WTC11 (cell line): ENCODE results near the gene MYLK. TPM values are rescaled to one million over a fixed set of nuclear protein-coding genes. Genes with fewer than 3 reads are reported as not detected.

Experiments used
- ATAC-seq: fragments of 200-7000 bp; cut with Tn5 transposase; 2 replicates; pipeline ENCODE4 v1.10.0; 2021; ENCODE audit warnings: mild to moderate bottlenecking, moderate library complexity
- CTCF ChIA-PET: fragments of 300-600 bp; sonication (Branson Sonifier 250); formaldehyde crosslinking; loops from one replicate; lab custom pipeline; 2021; ENCODE audit warnings: antibody characterized with exemption; lab: Charles Lee
- POLR2A ChIA-PET: fragments of 350-600 bp; sonication (Branson Sonifier 250); formaldehyde crosslinking; loops from one replicate; lab custom pipeline; 2021; ENCODE audit warnings: antibody characterized with exemption; lab: Charles Lee
- DNase-seq: peaks from one replicate; pipeline ENCODE4 v3.0.0; 2021; ENCODE audit warnings: low spot score
- H3K27ac Mint-ChIP-seq: 2 replicates; pipeline ENCODE4 v1.8.0; 2021; ENCODE audit warnings: mixed read lengths
- H3K27me3 Mint-ChIP-seq: 2 replicates; pipeline ENCODE4 v1.8.0; 2021; ENCODE audit warnings: low read depth, mild to moderate bottlenecking, moderate library complexity, mixed read lengths
- H3K36me3 Mint-ChIP-seq: 2 replicates; pipeline ENCODE4 v1.8.0; 2021; ENCODE audit warnings: mixed read lengths
- H3K4me1 Mint-ChIP-seq: 2 replicates; pipeline ENCODE4 v1.8.0; 2022; ENCODE audit warnings: mixed read lengths
- H3K4me3 Mint-ChIP-seq: 2 replicates; pipeline ENCODE4 v1.8.0; 2021; ENCODE audit warnings: mild to moderate bottlenecking, moderate library complexity, mixed read lengths
- H3K9me3 Mint-ChIP-seq: 2 replicates; pipeline ENCODE4 v1.8.0; 2021; ENCODE audit warnings: mixed read lengths
- AR ChIP-seq: fragments of 250-450 bp; sonication (Bioruptor Pico); IDR thresholded peaks from 2 replicates; pipeline ENCODE4 v1.9.0; 2021; ENCODE audit warnings: mild to moderate bottlenecking
- CDX4 ChIP-seq: fragments of 250-450 bp; sonication (Bioruptor Pico); IDR thresholded peaks from 2 replicates; pipeline ENCODE4 v1.9.0; 2021; ENCODE audit warnings: moderate library complexity, mild to moderate bottlenecking, inconsistent platforms, borderline replicate concordance
- E2F1 ChIP-seq: sonication (generic); formaldehyde crosslinking; IDR thresholded peaks from 2 replicates; pipeline ENCODE4 v1.8.0; 2022; ENCODE audit warnings: mild to moderate bottlenecking, missing genetic modification reagents
- E2F4 ChIP-seq: sonication (generic); formaldehyde crosslinking; IDR thresholded peaks from 2 replicates; pipeline ENCODE4 v1.8.1; 2022; ENCODE audit warnings: low read depth, mild to moderate bottlenecking, moderate library complexity, missing genetic modification reagents, borderline replicate concordance
- E2F5 ChIP-seq: sonication (generic); formaldehyde crosslinking; IDR thresholded peaks from 2 replicates; pipeline ENCODE4 v1.8.1; 2022; ENCODE audit warnings: mild to moderate bottlenecking, moderate library complexity, missing genetic modification reagents
- ELF4 ChIP-seq: sonication (generic); formaldehyde crosslinking; IDR thresholded peaks from 2 replicates; pipeline ENCODE4 v1.8.1; 2022; ENCODE audit warnings: low read depth, mild to moderate bottlenecking, moderate library complexity, missing genetic modification reagents
- FOXK1 ChIP-seq: sonication (generic); formaldehyde crosslinking; IDR thresholded peaks from 2 replicates; pipeline ENCODE4 v1.8.0; 2022; ENCODE audit warnings: mild to moderate bottlenecking, moderate library complexity, missing genetic modification reagents
- MYBL2 ChIP-seq: sonication (generic); formaldehyde crosslinking; IDR thresholded peaks from 2 replicates; pipeline ENCODE4 v1.8.1; 2023; ENCODE audit warnings: mild to moderate bottlenecking, moderate library complexity, missing genetic modification reagents
- NFE2L1 ChIP-seq: sonication (generic); formaldehyde crosslinking; IDR thresholded peaks from 2 replicates; pipeline ENCODE4 v1.8.1; 2023; ENCODE audit warnings: missing genetic modification reagents
- RELA ChIP-seq: sonication (generic); formaldehyde crosslinking; IDR thresholded peaks from 2 replicates; pipeline ENCODE4 v1.8.1; 2022; ENCODE audit warnings: missing genetic modification reagents, mild to moderate bottlenecking, borderline replicate concordance
- SP1 ChIP-seq: sonication (generic); formaldehyde crosslinking; conservative IDR thresholded peaks from 2 replicates; pipeline ENCODE4 v1.8.1; 2022; ENCODE audit warnings: missing genetic modification reagents
- ZNF219 ChIP-seq: sonication (generic); formaldehyde crosslinking; IDR thresholded peaks from 2 replicates; pipeline ENCODE4 v1.8.0; 2023; ENCODE audit warnings: missing genetic modification reagents, mild to moderate bottlenecking, borderline replicate concordance
- ZNF281 ChIP-seq: sonication (generic); formaldehyde crosslinking; IDR thresholded peaks from 2 replicates; pipeline ENCODE4 v1.8.0; 2023; ENCODE audit warnings: mild to moderate bottlenecking, missing genetic modification reagents
- ZNF317 ChIP-seq: sonication (generic); formaldehyde crosslinking; IDR thresholded peaks from 2 replicates; pipeline ENCODE4 v1.8.1; 2023; ENCODE audit warnings: low read depth, mild to moderate bottlenecking, moderate library complexity, missing genetic modification reagents, borderline replicate concordance
- ZNF512 ChIP-seq: sonication (generic); formaldehyde crosslinking; IDR thresholded peaks from 2 replicates; pipeline ENCODE4 v1.8.1; 2022; ENCODE audit warnings: missing genetic modification reagents, borderline replicate concordance
- total RNA-seq: library from RNA; stranded (reverse); gene quantifications from 3 replicates; pipeline ENCODE4 v1.2.3, GENCODE V29; 2021

Gene MYLK
- total RNA-seq, 1 experiment from 2014 or later = 10.4 TPM

GRCh38 chr3:123683505-123684154 lies 200.5 kb downstream of the MYLK start:
- no peaks in the 10 kb centered on the region for H3K9me3 Mint-ChIP-seq
- no peak for ATAC-seq
- TF ChIP-seq ZNF281 (CRISPR knock-in tag) (no peak), E2F4 (no peak), RELA (CRISPR knock-in tag) (no peak), ELF4 (no peak), ZNF219 (CRISPR knock-in tag) (no peak), SP1 (CRISPR knock-in tag) (no peak), ZNF512 (CRISPR knock-in tag) (no peak), AR (CRISPR knock-in tag) (no peak), MYBL2 (no peak), FOXK1 (CRISPR knock-in tag) (no peak), E2F1 (CRISPR knock-in tag) (no peak)
- TF ChIP-seq, all 79 proteins: peak for 0
- no peak overlapping the region for H3K27ac Mint-ChIP-seq
- POLR2A ChIA-PET = no interaction called here
- H3K4me1 Mint-ChIP-seq = no peaks in the 10 kb centered on the region
- no peak overlapping the region for H3K4me3 Mint-ChIP-seq
- no peak for DNase-seq
- H3K27me3 Mint-ChIP-seq = no peaks in the 10 kb centered on the region
- no peaks in the 10 kb centered on the region for H3K36me3 Mint-ChIP-seq
- CTCF ChIA-PET = interaction anchor here (0.8 to 3.6 kb wide), 6 partner anchors 12 to 41 kb away, joined by 3 to 19 read pairs (median 6); no protein-coding TSS in a partner anchor

GRCh38 chr3:123682781-123683504 lies 201.2 kb downstream of the MYLK start:
- Mint-ChIP-seq H3K27me3 (no peaks in the 10 kb centered on the region), H3K36me3 (no peaks in the 10 kb centered on the region), H3K27ac (no peak overlapping the region), H3K9me3 (no peaks in the 10 kb centered on the region), H3K4me1 (no peaks in the 10 kb centered on the region), H3K4me3 (no peak overlapping the region)
- DNase-seq (no peak), ATAC-seq (peak; percentile 58)
- ChIA-PET POLR2A (no interaction called here), CTCF (interaction anchor here (1.1 to 3.6 kb wide), 7 partner anchors 13 to 564 kb away, joined by 3 to 19 read pairs (median 7); no protein-coding TSS in a partner anchor)
- TF ChIP-seq E2F4 = no peak
- TF ChIP-seq CDX4 (CRISPR knock-in tag) = no peak
- TF ChIP-seq NFE2L1 = no peak
- no peak for TF ChIP-seq ZNF317 (CRISPR knock-in tag)
- TF ChIP-seq E2F5 (CRISPR knock-in tag) = no peak
